ENCODE results near the gene HNRNPA3. TPM values are rescaled to one million over a fixed set of nuclear protein-coding genes. Genes with fewer than 3 reads are reported as not detected.

HNRNPA3 gene
- polyA plus RNA-seq, 1 donor from 2014 or later = 134 TPM

GRCh38 chr2:177232098-177232704 lies 19.6 kb downstream of the HNRNPA3 start:
- H3K9me3 ChIP-seq (ENCODE audit: low read length) = no peaks in the 10 kb centered on the region
- H3K4me2 ChIP-seq (ENCODE audit: low read length) = no peak overlapping the region
- H3K9me2 ChIP-seq (ENCODE audit: insufficient read depth, low read length) = no peaks in the 10 kb centered on the region
- H3K27me3 ChIP-seq (ENCODE audit: insufficient read depth, low read depth, low read length) = no peaks in the 10 kb centered on the region
- no peak overlapping the region for H2AFZ ChIP-seq (ENCODE audit: low read depth, low read length)
- TF ChIP-seq TAF1 (IDR thresholded peaks at IDR 0.05; ENCODE audit: low read depth) (no peak), EZH2 (IDR thresholded peaks at IDR 0.05; ENCODE audit: borderline replicate concordance, insufficient read depth, low read length, poor library complexity, severe bottlenecking) (no peak), POLR2AphosphoS5 (IDR thresholded peaks at IDR 0.05) (no peak), REST (IDR thresholded peaks at IDR 0.05; ENCODE audit: borderline replicate concordance) (no peak), SMC3 (conservative IDR thresholded peaks at IDR 0.05; ENCODE audit: poor library complexity) (no peak), CTCF (IDR thresholded peaks at IDR 0.05; ENCODE audit: poor library complexity, severe bottlenecking) (no peak), EP300 (conservative IDR thresholded peaks at IDR 0.05; ENCODE audit: poor library complexity, severe bottlenecking) (no peak), MXI1 (conservative IDR thresholded peaks at IDR 0.05; ENCODE audit: poor library complexity, severe bottlenecking) (no peak), RAD21 (conservative IDR thresholded peaks at IDR 0.05) (no peak)
- H3K36me3 ChIP-seq (ENCODE audit: insufficient read depth, low read length) = no peaks in the 10 kb centered on the region
- H3K9ac ChIP-seq (ENCODE audit: low read length) = no peak overlapping the region
- no peaks in the 10 kb centered on the region for H3K79me2 ChIP-seq (replicated peaks; ENCODE audit: insufficient read depth, low read length)
- no peak overlapping the region for H3K4me3 ChIP-seq (ENCODE audit: low read length)
- no peak overlapping the region for H3K27ac ChIP-seq (ENCODE audit: low read length)
- H3F3A ChIP-seq (ENCODE audit: insufficient read depth, low read length, poor library complexity, severe bottlenecking) = peaks cover 2% of the 10 kb centered on the region
- no peaks in the 10 kb centered on the region for H4K20me1 ChIP-seq (ENCODE audit: insufficient read depth)

DNA sequence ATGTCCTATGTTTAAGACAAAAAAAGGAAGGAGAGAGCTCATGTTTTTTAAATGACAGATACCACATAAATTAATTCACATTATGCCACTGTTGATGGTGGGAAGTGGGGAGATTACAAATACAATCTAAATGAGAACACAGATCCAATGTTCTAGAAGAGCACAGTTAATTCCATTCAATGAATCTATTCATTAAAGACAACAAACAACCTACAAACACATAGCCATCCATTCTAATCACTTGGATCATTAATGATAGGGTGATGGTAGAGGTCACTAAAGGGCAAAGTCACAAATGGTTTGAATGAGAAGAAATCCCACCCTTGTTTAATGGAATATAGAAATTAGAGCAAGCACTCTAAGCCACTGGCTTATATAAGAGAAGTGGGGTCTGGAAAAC lies 21.7 kb downstream of the HNRNPA3 start:
- Histone ChIP-seq H3K79me2 (replicated peaks; ENCODE audit: insufficient read depth, low read length) (no peaks in the 10 kb centered on the region), H3F3A (ENCODE audit: insufficient read depth, low read length, poor library complexity, severe bottlenecking) (peaks cover 2% of the 10 kb centered on the region), H3K9me3 (ENCODE audit: low read length) (no peaks in the 10 kb centered on the region), H3K4me2 (ENCODE audit: low read length) (no peak overlapping the region), H4K20me1 (ENCODE audit: insufficient read depth) (no peaks in the 10 kb centered on the region), H3K4me3 (ENCODE audit: low read length) (no peak overlapping the region), H3K27ac (ENCODE audit: low read length) (no peak overlapping the region), H2AFZ (ENCODE audit: low read depth, low read length) (no peak overlapping the region), H3K9ac (ENCODE audit: low read length) (no peak overlapping the region), H3K27me3 (ENCODE audit: insufficient read depth, low read depth, low read length) (no peaks in the 10 kb centered on the region), H3K9me2 (ENCODE audit: insufficient read depth, low read length) (no peaks in the 10 kb centered on the region), H3K36me3 (ENCODE audit: insufficient read depth, low read length) (no peaks in the 10 kb centered on the region)
- TF ChIP-seq REST (IDR thresholded peaks at IDR 0.05; ENCODE audit: borderline replicate concordance) (no peak), SMC3 (conservative IDR thresholded peaks at IDR 0.05; ENCODE audit: poor library complexity) (no peak), EP300 (conservative IDR thresholded peaks at IDR 0.05; ENCODE audit: poor library complexity, severe bottlenecking) (no peak)
